Endothelial cell of umbilical vein (primary cell): ENCODE results near the gene ANKEF1. TPM values are rescaled to one million over a fixed set of nuclear protein-coding genes. Genes with fewer than 3 reads are reported as not detected.
A peak's percentile ranks its signal among the peaks of the same experiment; 100 is the strongest.

Experiments
- BruUV-seq: library from RNA; stranded (reverse); fragments of 400-500 nt; replicated peaks from 2 replicates; lab custom pipeline; 2021; lab: Mats Ljungman, UMichigan
- CTCF ChIA-PET: fragments of 300-600, 350-600 bp; sonication (Branson Sonifier 250); formaldehyde crosslinking; loops from one replicate; lab custom pipeline; 2021; ENCODE audit warnings: antibody characterized with exemption, inconsistent platforms; lab: Charles Lee
- POLR2A ChIA-PET: fragments of 300-600, 350-600 bp; sonication (Branson Sonifier 250); formaldehyde crosslinking; loops from one replicate; lab custom pipeline; 2021; ENCODE audit warnings: antibody characterized with exemption, inconsistent platforms; lab: Charles Lee
- DNase-seq: peaks from one replicate; pipeline ENCODE4 v3.0.0-alpha.2; 2011; ENCODE audit warnings: low read depth, low spot score
- FAIRE-seq: peaks from 2 replicates; lab custom pipeline; 2011; peaks lifted over from hg19 to GRCh38; lab: Jason Lieb, UNC
- H2AFZ ChIP-seq: 2 replicates; pipeline ENCODE4 v1.6.0; 2012; ENCODE audit warnings: low read depth, low read length, control low read depth, inconsistent platforms
- H3K27ac ChIP-seq: 2 replicates; pipeline ENCODE4 v1.5.1; 2011; ENCODE audit warnings: low read depth, mild to moderate bottlenecking, control low read depth, low read length, moderate library complexity; ENCODE audit not compliant: insufficient read depth
- H3K27me3 ChIP-seq, 2 experiments: 2 replicates each; pipeline versions ENCODE4 v1.6.0 to v1.6.1; 2011; ENCODE audit warnings: low read length in 2 of 2, mixed read lengths in 1 of 2; ENCODE audit not compliant: control insufficient read depth in 2 of 2, insufficient read depth in 2 of 2
- H3K36me3 ChIP-seq, 2 experiments: 2 replicates in 1 of 2; 3 replicates in 1 of 2; pipeline ENCODE4 v1.5.1; 2011; ENCODE audit warnings: low read length in 2 of 2, mild to moderate bottlenecking in 1 of 2, moderate library complexity in 1 of 2; ENCODE audit not compliant: control insufficient read depth in 2 of 2, insufficient read depth in 2 of 2; ENCODE audit errors: extremely low read depth in 1 of 2
- H3K4me1 ChIP-seq: 3 replicates; pipeline ENCODE4 v1.5.1; 2011; ENCODE audit warnings: mild to moderate bottlenecking, low read length; ENCODE audit not compliant: control insufficient read depth, insufficient read depth; ENCODE audit errors: extremely low read depth
- H3K4me2 ChIP-seq: 2 replicates; pipeline ENCODE4 v1.6.1; 2011; ENCODE audit warnings: low read length, control low read depth, mixed read lengths; ENCODE audit not compliant: insufficient read depth
- H3K4me3 ChIP-seq, 3 experiments: fragments of 200-600 bp in 1 of 3; sonication (generic), shearing (Covaris generic) in 1 of 3; replicated peaks in 1 of 3; 2 replicates each; pipeline ENCODE4 v1.5.1; 2011 to 2016; ENCODE audit warnings: control low read depth in 3 of 3, low read length in 3 of 3, mild to moderate bottlenecking in 2 of 3, inconsistent platforms in 1 of 3, low read depth in 1 of 3, moderate library complexity in 1 of 3; ENCODE audit not compliant: insufficient read depth in 1 of 3
- H3K79me2 ChIP-seq: 2 replicates; pipeline ENCODE4 v1.6.0; 2012; ENCODE audit warnings: low read length, inconsistent platforms; ENCODE audit not compliant: control insufficient read depth, insufficient read depth
- H3K9ac ChIP-seq: replicated peaks from 2 replicates; pipeline ENCODE3; 2011; ENCODE audit warnings: low read length, control low read depth; ENCODE audit not compliant: insufficient read depth; ENCODE audit errors: extremely low read depth
- H3K9me1 ChIP-seq: replicated peaks from 3 replicates; pipeline ENCODE4 v1.6.0; 2011; ENCODE audit warnings: mild to moderate bottlenecking, low read length; ENCODE audit not compliant: control insufficient read depth, insufficient read depth; ENCODE audit errors: extremely low read depth
- H3K9me3 ChIP-seq: replicated peaks from 2 replicates; pipeline ENCODE4 v1.5.1; 2012; ENCODE audit warnings: low read length, inconsistent platforms; ENCODE audit not compliant: control insufficient read depth, insufficient read depth
- H4K20me1 ChIP-seq: replicated peaks from 2 replicates; pipeline ENCODE3; 2011; ENCODE audit warnings: mild to moderate bottlenecking, low read length; ENCODE audit not compliant: control insufficient read depth, insufficient read depth; ENCODE audit errors: extremely low read depth
- EZH2 ChIP-seq: IDR thresholded peaks from 2 replicates; pipeline ENCODE4 v1.6.1; 2012; ENCODE audit warnings: borderline replicate concordance, low read depth, mild to moderate bottlenecking, moderate library complexity, low read length, inconsistent platforms; ENCODE audit not compliant: severe bottlenecking
- FOS ChIP-seq: IDR thresholded peaks from 2 replicates; pipeline ENCODE4 v1.6.1; 2011; ENCODE audit warnings: mild to moderate bottlenecking, low read length, moderate library complexity, borderline replicate concordance; ENCODE audit not compliant: insufficient read depth
- GATA2 ChIP-seq: IDR thresholded peaks from 2 replicates; pipeline ENCODE4 v1.7.0; 2011; ENCODE audit warnings: low read depth, mild to moderate bottlenecking, moderate library complexity, mixed read lengths, low read length; ENCODE audit not compliant: insufficient read length, insufficient read depth
- JUN ChIP-seq: IDR thresholded peaks from 2 replicates; pipeline ENCODE4 v1.6.1; 2011; ENCODE audit warnings: borderline replicate concordance, low read depth; ENCODE audit not compliant: insufficient read length, insufficient read depth
- MYC ChIP-seq: IDR thresholded peaks from one replicate; pipeline ENCODE4 v1.6.1; 2011; ENCODE audit warnings: mild to moderate bottlenecking, low read depth, low read length
- POLR2A ChIP-seq: IDR thresholded peaks from 2 replicates; pipeline ENCODE4 v1.6.1; 2012; ENCODE audit warnings: low read depth, mild to moderate bottlenecking, control low read depth, low read length
- POLR2AphosphoS5 ChIP-seq: IDR thresholded peaks from 2 replicates; pipeline ENCODE4 v1.6.1; 2012; ENCODE audit warnings: low read depth, mild to moderate bottlenecking, control low read depth, low read length, moderate library complexity; ENCODE audit not compliant: insufficient read depth
- dilution Hi-C: fragments of 300-500 bp; cut with MboI; formaldehyde crosslinking; loops from one replicate; pipeline ENCODE4 v1.15.0; 2019; ENCODE audit warnings: low sequenced_read_pairs; ENCODE audit not compliant: extremely low pct_ligation_motif_present
- intact Hi-C: fragments of 100-400 bp; cut with micrococcal nuclease; formaldehyde crosslinking; loops from one replicate; pipeline ENCODE4 v1.10.0; 2022
- polyA plus RNA-seq, 4 experiments: library from polyadenylated mRNA; depleted of rRNA in 3 of 4; stranded (reverse) in 3 of 4; unstranded in 1 of 4; fragments of >200 nt; gene quantifications; 2 replicates each; pipeline versions ENCODE4 v1.2.1 to v1.2.3, GENCODE V29; 2011 to 2012; ENCODE audit warnings: missing spikeins in 1 of 4
- total RNA-seq: library from RNA; stranded (reverse); gene quantifications from 2 replicates; pipeline ENCODE4 v1.2.3, GENCODE V29; 2021
- TF ChIP-seq, protein P1 (sequence below): IDR thresholded peaks from 2 replicates; pipeline ENCODE4 v1.6.1; 2011; ENCODE audit not compliant: insufficient read depth, insufficient read length
- TF ChIP-seq, protein P2 (sequence below), 2 donors: IDR thresholded peaks; 1 replicate in 1 of 2; 2 replicates in 1 of 2; pipeline ENCODE4 v1.5.1; 2011; ENCODE audit warnings: low read length in 2 of 2, mild to moderate bottlenecking in 2 of 2, moderate library complexity in 2 of 2, control low read depth in 1 of 2, inconsistent platforms in 1 of 2, low read depth in 1 of 2; ENCODE audit not compliant: insufficient read depth in 1 of 2; ENCODE audit errors: extremely low read depth in 1 of 2

ANKEF1 gene
- total and polyA plus RNA-seq, 2 donors (not counting 3 experiments of a cell fraction or from before 2014, with no cell fraction given) = 0.58 to 2.4 TPM

DNA sequence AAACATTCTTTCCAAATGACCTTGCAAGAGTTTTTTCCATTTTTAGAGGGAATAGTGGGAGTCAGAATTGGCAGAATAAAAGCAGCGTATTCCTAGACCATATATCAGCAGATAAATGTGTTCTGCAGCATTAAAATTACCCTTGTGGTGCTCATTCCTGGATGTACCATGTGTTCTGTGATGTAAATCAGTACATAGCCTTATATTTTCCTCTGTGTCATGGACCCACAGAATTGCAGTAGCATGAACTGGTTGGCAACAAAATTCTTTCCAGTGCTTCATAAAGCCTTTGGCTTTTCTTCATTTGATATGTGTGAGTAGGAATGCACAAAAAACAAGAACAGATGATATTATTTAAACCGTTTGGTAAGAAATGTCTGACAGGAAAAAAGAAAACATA, 32.5 kb downstream of the ANKEF1 start:
- Histone ChIP-seq H3K9me1 (no peaks in the 10 kb centered on the region), H3K79me2 (no peaks in the 10 kb centered on the region), H3K4me1 (no peaks in the 10 kb centered on the region), H3K4me3 (no peak overlapping the region), H3K9ac (no peak overlapping the region), H3K4me2 (no peak overlapping the region), H3K27me3 (no peaks in the 10 kb centered on the region), H3K27ac (no peak overlapping the region), H3K9me3 (no peaks in the 10 kb centered on the region), H2AFZ (no peak overlapping the region), H3K36me3 (no peaks in the 10 kb centered on the region), H4K20me1 (no peaks in the 10 kb centered on the region)
- ChIA-PET POLR2A (no interaction called here), CTCF (no interaction called here)
- FAIRE-seq (no peak), DNase-seq (no peak)
- dilution Hi-C loops (no loop called here), intact Hi-C loops (no loop called here)
- BruUV-seq = no TSS peak
- no peak for TF ChIP-seq MYC

DNA sequence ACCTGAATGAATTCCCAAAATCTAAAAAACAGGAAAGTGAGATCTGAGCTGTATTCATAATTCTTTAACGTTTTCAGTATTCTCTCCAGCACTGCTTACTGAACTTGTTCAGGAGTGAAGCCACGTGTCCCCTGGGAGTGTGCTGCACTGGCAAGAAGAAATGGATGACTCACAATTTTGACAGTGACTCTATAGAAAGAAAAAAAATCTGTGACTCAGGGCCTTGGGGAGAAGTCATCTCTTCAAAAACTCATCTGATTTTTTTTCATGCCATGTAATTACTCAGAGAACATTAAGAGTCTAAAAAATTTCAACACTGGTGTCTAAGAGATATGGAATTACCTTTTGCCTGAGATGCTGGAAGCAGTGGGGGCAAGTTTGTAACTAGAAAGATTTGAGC, 39.7 kb downstream of the ANKEF1 start:
- no peak for TF ChIP-seq MYC
- TF ChIP-seq, protein P1, sequence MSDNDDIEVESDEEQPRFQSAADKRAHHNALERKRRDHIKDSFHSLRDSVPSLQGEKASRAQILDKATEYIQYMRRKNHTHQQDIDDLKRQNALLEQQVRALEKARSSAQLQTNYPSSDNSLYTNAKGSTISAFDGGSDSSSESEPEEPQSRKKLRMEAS = peak; percentile 76
- peak; percentile 43 for TF ChIP-seq POLR2AphosphoS5
- no peak for TF ChIP-seq POLR2A
- peak; percentile 92 for TF ChIP-seq JUN
- TF ChIP-seq, protein P2, sequence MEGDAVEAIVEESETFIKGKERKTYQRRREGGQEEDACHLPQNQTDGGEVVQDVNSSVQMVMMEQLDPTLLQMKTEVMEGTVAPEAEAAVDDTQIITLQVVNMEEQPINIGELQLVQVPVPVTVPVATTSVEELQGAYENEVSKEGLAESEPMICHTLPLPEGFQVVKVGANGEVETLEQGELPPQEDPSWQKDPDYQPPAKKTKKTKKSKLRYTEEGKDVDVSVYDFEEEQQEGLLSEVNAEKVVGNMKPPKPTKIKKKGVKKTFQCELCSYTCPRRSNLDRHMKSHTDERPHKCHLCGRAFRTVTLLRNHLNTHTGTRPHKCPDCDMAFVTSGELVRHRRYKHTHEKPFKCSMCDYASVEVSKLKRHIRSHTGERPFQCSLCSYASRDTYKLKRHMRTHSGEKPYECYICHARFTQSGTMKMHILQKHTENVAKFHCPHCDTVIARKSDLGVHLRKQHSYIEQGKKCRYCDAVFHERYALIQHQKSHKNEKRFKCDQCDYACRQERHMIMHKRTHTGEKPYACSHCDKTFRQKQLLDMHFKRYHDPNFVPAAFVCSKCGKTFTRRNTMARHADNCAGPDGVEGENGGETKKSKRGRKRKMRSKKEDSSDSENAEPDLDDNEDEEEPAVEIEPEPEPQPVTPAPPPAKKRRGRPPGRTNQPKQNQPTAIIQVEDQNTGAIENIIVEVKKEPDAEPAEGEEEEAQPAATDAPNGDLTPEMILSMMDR (IDR thresholded peaks at IDR 0.05; ENCODE audit: extremely low read depth in 1 of 2, insufficient read depth in 1 of 2, low read depth in 1 of 2, low read length in 2 of 2) = no peak
- peak; percentile 98 for TF ChIP-seq FOS
- peak; percentile 44 for TF ChIP-seq GATA2
- no peak for TF ChIP-seq EZH2
- Histone ChIP-seq H3K9ac (no peak overlapping the region), H2AFZ (peak overlapping the region; percentile 26), H3K4me1 (peaks cover 43% of the 10 kb centered on the region), H3K9me1 (no peaks in the 10 kb centered on the region), H3K9me3 (no peaks in the 10 kb centered on the region), H3K36me3 (no peaks in the 10 kb centered on the region), H4K20me1 (no peaks in the 10 kb centered on the region), H3K27ac (peak overlapping the region; percentile 50), H3K4me3 (no peak overlapping the region), H3K79me2 (no peaks in the 10 kb centered on the region), H3K27me3 (no peaks in the 10 kb centered on the region), H3K4me2 (peak overlapping the region; percentile 16)
- no TSS peak for BruUV-seq
- CTCF ChIA-PET = interaction anchor here (2.9 kb wide), 1 partner anchor 16 kb away, joined by 11 read pairs; no protein-coding TSS in a partner anchor
- intact Hi-C loops (loop anchor here (2.0 kb wide), 1 partner anchor 24 kb away; no protein-coding TSS in a partner anchor), dilution Hi-C loops (no loop called here)
- peak; percentile 82 for FAIRE-seq
- peak; percentile 76 for DNase-seq
- POLR2A ChIA-PET = no interaction called here
